ENCODE results near the gene DENND1A.

DNA sequence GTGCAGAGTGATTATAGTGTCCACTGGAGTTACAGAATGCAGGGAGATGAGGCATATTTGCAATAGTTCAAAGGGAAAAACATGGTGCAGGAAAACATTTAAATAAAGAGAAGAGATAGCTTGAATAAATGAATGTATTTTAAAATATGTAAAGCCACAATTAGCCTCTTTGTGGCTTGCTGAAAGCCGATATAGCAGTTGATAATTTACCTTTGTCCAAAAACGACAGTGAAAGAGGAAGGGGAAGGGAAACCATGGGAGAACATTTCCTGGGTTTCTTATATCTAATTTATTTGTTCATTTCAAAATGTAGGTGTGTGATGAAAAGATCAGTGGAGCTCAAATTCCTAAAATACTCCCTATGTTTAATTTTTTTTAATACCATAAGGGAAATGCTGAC is 156.1 kb downstream of the DENND1A start:
- TF ChIP-seq POLR2A (IDR thresholded peaks at IDR 0.05; ENCODE audit: low read length) = no peak
- TF ChIP-seq GATA1 (IDR thresholded peaks at IDR 0.05; ENCODE audit: low read depth, low read length) = no peak
